Tibial nerve (tissue), 4 donors: ENCODE measurements around the gene AEBP2. TPM values are rescaled to one million over a fixed set of nuclear protein-coding genes. Genes with fewer than 3 reads are reported as not detected.
"Not testable (repeated sequence)": the region's sequence is repeated elsewhere in the genome, so short reads cannot be mapped to it uniquely, and the experiment has no call there.

Experiments used
- DNase-seq, 2 donors: peaks; one replicate each; pipeline ENCODE4 v3.0.0-alpha.2; 2019; ENCODE audit warnings: low spot score in 2 of 2
- H3K27ac ChIP-seq, 4 donors: fragments of 200-600 bp; sonication (generic) in 3 of 4; one replicate each; pipeline ENCODE4 v1.5.1; 2017 to 2019; ENCODE audit warnings: mild to moderate bottlenecking in 1 of 4
- H3K27me3 ChIP-seq, 2 donors: fragments of 200-600 bp; sonication (generic) in 1 of 2; one replicate each; pipeline versions ENCODE4 v1.5.1 to v1.6.0; 2017 to 2019
- H3K36me3 ChIP-seq, 3 donors: fragments of 200-600 bp; sonication (generic); one replicate each; pipeline ENCODE4 v1.5.1; 2018 to 2019
- H3K4me1 ChIP-seq, 4 donors: fragments of 200-600 bp; sonication (generic) in 3 of 4; one replicate each; pipeline ENCODE4 v1.5.1; 2017 to 2019
- H3K4me3 ChIP-seq, 4 donors: fragments of 200-600 bp; sonication (generic) in 3 of 4; one replicate each; pipeline ENCODE4 v1.5.1; 2017 to 2019; ENCODE audit warnings: mild to moderate bottlenecking in 1 of 4, moderate library complexity in 1 of 4
- H3K9me3 ChIP-seq, 4 donors: fragments of 200-600 bp; sonication (generic) in 3 of 4; one replicate each; pipeline ENCODE4 v1.5.1; 2017 to 2019
- EP300 ChIP-seq, 2 donors: sonication (generic); formaldehyde crosslinking; IDR thresholded peaks; one replicate each; pipeline ENCODE4 v1.6.1; 2017; ENCODE audit warnings: antibody characterized with exemption in 2 of 2, mild to moderate bottlenecking in 1 of 2
- POLR2A ChIP-seq, 2 donors: fragments of 450-650 bp; IDR thresholded peaks; one replicate each; pipeline ENCODE4 v1.6.1; 2017; ENCODE audit warnings: antibody characterized with exemption in 2 of 2, mild to moderate bottlenecking in 2 of 2, moderate library complexity in 2 of 2
- WGBS, 2 donors: methylation state at CpG; one replicate each; pipeline ENCODE4 v1.1.5; 2018; 5-methylcytosine and 5-hydroxymethylcytosine counted together
- total RNA-seq, 4 donors: library from RNA; depleted of rRNA; stranded (reverse); fragments of >200 nt; gene quantifications; one replicate each; pipeline ENCODE4 v1.1.0, GENCODE V29; 2016
- TF ChIP-seq, protein P1 (sequence below), 5 experiments: fragments of 200-600 bp in 3 of 5; fragments of 450-650 bp in 2 of 5; sonication (generic) in 3 of 5; IDR thresholded peaks; one replicate each; pipeline ENCODE4 v1.5.1; 2016 to 2019; ENCODE audit warnings: antibody characterized with exemption in 5 of 5, mild to moderate bottlenecking in 3 of 5, moderate library complexity in 2 of 5

AEBP2 gene
- total RNA-seq, 4 donors from 2014 or later, result 35.7 to 55.9 (median 45.7) TPM

DNA sequence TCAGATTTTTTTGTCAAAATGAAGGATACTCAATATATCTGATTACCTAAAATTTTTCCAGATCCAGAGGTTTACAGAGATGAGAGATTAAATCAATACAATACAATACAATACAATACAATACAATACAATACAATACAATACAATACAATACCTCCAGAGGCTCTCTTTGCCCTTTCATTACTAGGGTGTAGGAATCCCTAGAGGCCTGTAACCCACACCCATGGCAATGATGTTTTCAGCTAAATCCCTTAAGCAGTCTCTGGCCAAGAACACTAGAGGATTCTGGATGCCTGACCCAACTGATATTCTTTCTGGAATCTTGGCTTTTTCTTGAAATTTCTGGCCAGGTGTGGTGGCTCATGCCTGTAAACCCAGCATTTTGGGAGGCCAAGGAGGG is 23.7 kb upstream of the AEBP2 start:
- Histone ChIP-seq H3K9me3 (no peaks in the 10 kb centered on the region), H3K27me3 (no peaks in the 10 kb centered on the region), H3K4me3 (no peak overlapping the region), H3K4me1 (peaks cover 0 to under 1% (median 0%) of the 10 kb centered on the region in 4 donors), H3K27ac (no peak overlapping the region), H3K36me3 (no peaks in the 10 kb centered on the region)
- no peak for DNase-seq
- TF ChIP-seq POLR2A (IDR thresholded peaks at IDR 0.05), result no peak
- TF ChIP-seq, protein P1, sequence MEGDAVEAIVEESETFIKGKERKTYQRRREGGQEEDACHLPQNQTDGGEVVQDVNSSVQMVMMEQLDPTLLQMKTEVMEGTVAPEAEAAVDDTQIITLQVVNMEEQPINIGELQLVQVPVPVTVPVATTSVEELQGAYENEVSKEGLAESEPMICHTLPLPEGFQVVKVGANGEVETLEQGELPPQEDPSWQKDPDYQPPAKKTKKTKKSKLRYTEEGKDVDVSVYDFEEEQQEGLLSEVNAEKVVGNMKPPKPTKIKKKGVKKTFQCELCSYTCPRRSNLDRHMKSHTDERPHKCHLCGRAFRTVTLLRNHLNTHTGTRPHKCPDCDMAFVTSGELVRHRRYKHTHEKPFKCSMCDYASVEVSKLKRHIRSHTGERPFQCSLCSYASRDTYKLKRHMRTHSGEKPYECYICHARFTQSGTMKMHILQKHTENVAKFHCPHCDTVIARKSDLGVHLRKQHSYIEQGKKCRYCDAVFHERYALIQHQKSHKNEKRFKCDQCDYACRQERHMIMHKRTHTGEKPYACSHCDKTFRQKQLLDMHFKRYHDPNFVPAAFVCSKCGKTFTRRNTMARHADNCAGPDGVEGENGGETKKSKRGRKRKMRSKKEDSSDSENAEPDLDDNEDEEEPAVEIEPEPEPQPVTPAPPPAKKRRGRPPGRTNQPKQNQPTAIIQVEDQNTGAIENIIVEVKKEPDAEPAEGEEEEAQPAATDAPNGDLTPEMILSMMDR (IDR thresholded peaks at IDR 0.05), result no peak
- no peak for TF ChIP-seq EP300 (IDR thresholded peaks at IDR 0.05)

- no peak for DNase-seq
Observed at GRCh38 chr12:19419086-19419485, 20.2 kb upstream of the AEBP2 start.

GRCh38 chr12:19421503-19422282 is 17.6 kb upstream of the AEBP2 start:
- 78% methylated on average over 6 of the region's 6 CpGs for WGBS, 2 donors
- no peak for DNase-seq
- Histone ChIP-seq H3K4me1 (no peaks in the 10 kb centered on the region), H3K4me3 (no peak overlapping the region), H3K36me3 (no peaks in the 10 kb centered on the region), H3K27me3 (no peaks in the 10 kb centered on the region), H3K9me3 (peaks cover 0 to 15% (median 0%) of the 10 kb centered on the region in 4 donors), H3K27ac (no peak overlapping the region)
- TF ChIP-seq EP300 (IDR thresholded peaks at IDR 0.05) (no peak), POLR2A (IDR thresholded peaks at IDR 0.05) (no peak)
- TF ChIP-seq, protein P1 (IDR thresholded peaks at IDR 0.05), result no peak

More at GRCh38 chr12:19419086-19419485, 20.2 kb upstream of the AEBP2 start:
- WGBS, 2 donors, result 96 to 97% methylated on average over 14 of the region's 14 CpGs
- Histone ChIP-seq H3K36me3 (no peaks in the 10 kb centered on the region), H3K27ac (no peak overlapping the region), H3K4me3 (no peak overlapping the region), H3K9me3 (no peaks in the 10 kb centered on the region), H3K27me3 (no peaks in the 10 kb centered on the region), H3K4me1 (no peaks in the 10 kb centered on the region)
- no peak for TF ChIP-seq EP300 (IDR thresholded peaks at IDR 0.05)
- no peak for TF ChIP-seq POLR2A (IDR thresholded peaks at IDR 0.05)
- TF ChIP-seq, protein P1 (IDR thresholded peaks at IDR 0.05), result no peak

GRCh38 chr12:19423166-19423930 is 15.9 kb upstream of the AEBP2 start:
- Histone ChIP-seq H3K27me3 (no peaks in the 10 kb centered on the region), H3K9me3 (peaks cover 0 to 19% (median 0%) of the 10 kb centered on the region in 4 donors), H3K4me1 (no peaks in the 10 kb centered on the region), H3K27ac (no peak overlapping the region), H3K36me3 (no peaks in the 10 kb centered on the region), H3K4me3 (no peak overlapping the region)
- DNase-seq, result no peak
- 92 to 95% methylated on average over 12 of the region's 12 CpGs for WGBS, 2 donors
- TF ChIP-seq, protein P1 (IDR thresholded peaks at IDR 0.05), result no peak
- TF ChIP-seq POLR2A (IDR thresholded peaks at IDR 0.05) (no peak), EP300 (IDR thresholded peaks at IDR 0.05) (no peak)

- Histone ChIP-seq H3K27me3 (no peaks in the 10 kb centered on the region), H3K4me1 (no peaks in the 10 kb centered on the region), H3K4me3 (no peak overlapping the region), H3K9me3 (peaks cover 0 to 22% (median 0%) of the 10 kb centered on the region in 4 donors), H3K27ac (no peak overlapping the region), H3K36me3 (no peaks in the 10 kb centered on the region)
- DNase-seq, result no peak
- WGBS, 2 donors, result 76 to 82% methylated on average over 5 of the region's 5 CpGs
- no peak for TF ChIP-seq POLR2A (IDR thresholded peaks at IDR 0.05)
- TF ChIP-seq, protein P1 (IDR thresholded peaks at IDR 0.05), result no peak
- no peak for TF ChIP-seq EP300 (IDR thresholded peaks at IDR 0.05)
Observed at GRCh38 chr12:19428246-19428645, 11.0 kb upstream of the AEBP2 start.

DNA sequence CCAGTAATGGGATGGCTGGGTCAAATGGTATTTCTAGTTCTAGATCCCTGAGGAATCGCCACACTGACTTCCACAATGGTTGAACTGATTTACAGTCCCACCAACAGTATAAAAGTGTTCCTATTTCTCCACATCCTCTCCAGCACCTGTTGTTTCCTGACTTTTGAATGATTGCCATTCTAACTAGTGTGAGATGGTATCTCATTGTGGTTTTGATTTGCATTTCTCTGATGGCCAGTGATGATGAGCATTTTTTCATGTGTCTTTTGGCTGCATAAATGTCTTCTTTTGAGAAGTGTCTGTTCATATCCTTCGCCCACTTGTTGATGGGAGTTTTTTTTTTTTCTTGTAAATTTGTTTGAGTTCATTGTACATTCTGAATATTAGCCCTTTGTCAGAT is 9.8 kb upstream of the AEBP2 start:
- H3K4me3 ChIP-seq, H3K27ac ChIP-seq, H3K27me3 ChIP-seq, H3K4me1 ChIP-seq, H3K36me3 ChIP-seq, DNase-seq: not testable (repeated sequence)
- peaks cover 0 to 22% (median 0%) of the 10 kb centered on the region in 4 donors for H3K9me3 ChIP-seq
- 96 to 100% methylated on average over 1 of the region's 2 CpGs for WGBS, 2 donors
